Smooth muscle cell (in vitro differentiated cells): ENCODE measurements around the gene NKD2. TPM values are rescaled to one million over a fixed set of nuclear protein-coding genes. Genes with fewer than 3 reads are reported as not detected.

ENCODE experiments used
- DNase-seq: peaks from one replicate; lab custom pipeline; 2025; ENCODE audit not compliant: unreplicated experiment; lab: John Stamatoyannopoulos, UW
- H2AFZ ChIP-seq: fragments of 200-600 bp; sonication (generic); 2 replicates; pipeline ENCODE4 v1.6.0; 2016; ENCODE audit warnings: antibody characterized with exemption, low read depth, mild to moderate bottlenecking
- H3F3A ChIP-seq: fragments of 200-600 bp; sonication (generic); 2 replicates; pipeline ENCODE4 v1.6.0; 2017; ENCODE audit warnings: antibody characterized with exemption, low read depth
- H3K27ac ChIP-seq: fragments of 200-600 bp; sonication (generic); 2 replicates; pipeline ENCODE4 v1.5.1; 2016; ENCODE audit warnings: low read depth, mild to moderate bottlenecking
- H3K27me3 ChIP-seq: fragments of 200-600 bp; sonication (generic); 2 replicates; pipeline ENCODE4 v1.6.1; 2016; ENCODE audit warnings: low read depth, mild to moderate bottlenecking
- H3K36me3 ChIP-seq: fragments of 200-600 bp; sonication (generic); 2 replicates; pipeline ENCODE4 v1.5.1; 2016; ENCODE audit warnings: low read depth
- H3K4me1 ChIP-seq: fragments of 200-600 bp; sonication (generic); 2 replicates; pipeline ENCODE4 v1.5.1; 2016; ENCODE audit warnings: low read depth
- H3K4me2 ChIP-seq: fragments of 200-600 bp; sonication (generic); 2 replicates; pipeline ENCODE4 v1.6.0; 2016; ENCODE audit warnings: mild to moderate bottlenecking
- H3K4me3 ChIP-seq: fragments of 200-600 bp; sonication (generic); 2 replicates; pipeline ENCODE4 v1.5.1; 2016; ENCODE audit warnings: mild to moderate bottlenecking
- H3K79me2 ChIP-seq: fragments of 200-600 bp; sonication (generic); 2 replicates; pipeline ENCODE4 v1.6.0; 2016; ENCODE audit warnings: low read depth, mild to moderate bottlenecking
- H3K9ac ChIP-seq: fragments of 200-600 bp; sonication (generic); 2 replicates; pipeline ENCODE4 v1.6.0; 2016; ENCODE audit warnings: low read depth
- H3K9me3 ChIP-seq: fragments of 200-600 bp; sonication (generic); replicated peaks from 2 replicates; pipeline ENCODE4 v1.5.1; 2016; ENCODE audit warnings: low read depth
- H4K20me1 ChIP-seq: fragments of 200-600 bp; sonication (generic); 2 replicates; pipeline ENCODE4 v1.6.0; 2016; ENCODE audit warnings: low read depth
- CTCF ChIP-seq: fragments of 200-600 bp; sonication (generic); IDR thresholded peaks from 2 replicates; pipeline ENCODE4 v1.5.1; 2017; ENCODE audit warnings: borderline replicate concordance, mild to moderate bottlenecking, antibody characterized with exemption; ENCODE audit not compliant: insufficient read depth, poor library complexity, severe bottlenecking
- WGBS: methylation state at CpG from one replicate; pipeline ENCODE4 v1.1.7; 2016; ENCODE audit warnings: low lambda C conversion rate; 5-methylcytosine and 5-hydroxymethylcytosine counted together
- polyA plus RNA-seq: library from polyadenylated mRNA; unstranded; fragments of >200 nt; fragmentation: Nextera tagmentation; extraction: Ambion mirVana; gene quantifications from 2 replicates; pipeline ENCODE4 v1.2.1, GENCODE V29; 2016
- total RNA-seq: library from RNA; depleted of rRNA; stranded (reverse); fragments of >200 nt; gene quantifications from 2 replicates; pipeline ENCODE4 v1.2.3, GENCODE V29; 2014

Gene NKD2
- total and polyA plus RNA-seq, 2 experiments from 2014 or later = 32.5 to 122 TPM

GRCh38 chr5:1014781-1015221, 6.2 kb downstream of the NKD2 start:
- Histone ChIP-seq H3K9ac (no peak overlapping the region), H3K4me1 (no peaks in the 10 kb centered on the region), H4K20me1 (peaks cover 100% of the 10 kb centered on the region), H3K4me3 (no peak overlapping the region), H3K79me2 (peaks cover 21% of the 10 kb centered on the region), H3F3A (no peaks in the 10 kb centered on the region), H3K9me3 (no peaks in the 10 kb centered on the region), H3K27ac (no peak overlapping the region), H3K4me2 (no peak overlapping the region), H2AFZ (no peak overlapping the region), H3K27me3 (no peaks in the 10 kb centered on the region), H3K36me3 (no peaks in the 10 kb centered on the region)
- WGBS = 95% methylated on average over 17 of the region's 17 CpGs
- TF ChIP-seq CTCF = no peak
- no peak for DNase-seq

GRCh38 chr5:1015507-1015906, 6.9 kb downstream of the NKD2 start:
- no peaks in the 10 kb centered on the region for H3K9me3 ChIP-seq
- H4K20me1 ChIP-seq = peaks cover 100% of the 10 kb centered on the region
- no peaks in the 10 kb centered on the region for H3K27me3 ChIP-seq
- H2AFZ ChIP-seq = no peak overlapping the region
- no peak for TF ChIP-seq CTCF
- H3K4me1 ChIP-seq = no peaks in the 10 kb centered on the region
- no peak overlapping the region for H3K27ac ChIP-seq
- no peaks in the 10 kb centered on the region for H3K36me3 ChIP-seq
- no peak overlapping the region for H3K9ac ChIP-seq
- H3K4me3 ChIP-seq = no peak overlapping the region
- WGBS = 84% methylated on average over 9 of the region's 10 CpGs
- peaks cover 14% of the 10 kb centered on the region for H3K79me2 ChIP-seq
- no peaks in the 10 kb centered on the region for H3F3A ChIP-seq
- no peak for DNase-seq
- no peak overlapping the region for H3K4me2 ChIP-seq

GRCh38 chr5:1016036-1016435, 7.4 kb downstream of the NKD2 start:
- Histone ChIP-seq H3K4me3 (no peak overlapping the region), H3K4me1 (no peaks in the 10 kb centered on the region), H3K9me3 (no peaks in the 10 kb centered on the region), H3K4me2 (no peak overlapping the region), H3K36me3 (no peaks in the 10 kb centered on the region), H3K79me2 (peaks cover 9% of the 10 kb centered on the region), H2AFZ (no peak overlapping the region), H3K27ac (no peak overlapping the region), H3F3A (no peaks in the 10 kb centered on the region), H4K20me1 (peaks cover 99% of the 10 kb centered on the region), H3K27me3 (no peaks in the 10 kb centered on the region), H3K9ac (no peak overlapping the region)
- no peak for DNase-seq
- no peak for TF ChIP-seq CTCF
- 94% methylated on average over 19 of the region's 19 CpGs for WGBS

GRCh38 chr5:1016476-1016875, 7.9 kb downstream of the NKD2 start:
- H3K36me3 ChIP-seq = no peaks in the 10 kb centered on the region
- TF ChIP-seq CTCF = no peak
- DNase-seq = no peak
- H3F3A ChIP-seq = no peaks in the 10 kb centered on the region
- H3K27me3 ChIP-seq = no peaks in the 10 kb centered on the region
- no peak overlapping the region for H3K4me2 ChIP-seq
- H3K9me3 ChIP-seq = no peaks in the 10 kb centered on the region
- no peak overlapping the region for H2AFZ ChIP-seq
- peaks cover 4% of the 10 kb centered on the region for H3K79me2 ChIP-seq
- H3K9ac ChIP-seq = no peak overlapping the region
- H4K20me1 ChIP-seq = peaks cover 95% of the 10 kb centered on the region
- 84% methylated on average over 16 of the region's 16 CpGs for WGBS
- H3K4me3 ChIP-seq = no peak overlapping the region
- no peak overlapping the region for H3K27ac ChIP-seq
- H3K4me1 ChIP-seq = peaks cover under 1% of the 10 kb centered on the region
